K562 (cell line): ENCODE measurements around the gene NACAD. TPM values are rescaled to one million over a fixed set of nuclear protein-coding genes. Genes with fewer than 3 reads are reported as not detected.

ENCODE experiments used
- ATAC-seq: fragments of 200-7000 bp; cut with Tn5 transposase; 3 replicates; pipeline ENCODE4 v1.9.1; 2020; ENCODE audit warnings: moderate library complexity
- BruUV-seq: library from RNA; stranded (reverse); fragments of 400-500 nt; replicated peaks from 2 replicates; lab custom pipeline; 2021; lab: Mats Ljungman, UMichigan
- CTCF ChIA-PET: fragments of 300-600 bp; formaldehyde crosslinking; extraction: SDS; loops from one replicate; lab custom pipeline; 2021; ENCODE audit warnings: low intra/inter-chr PET ratio; lab: Yijun Ruan, JAX
- POLR2A ChIA-PET: fragments of 300-600, 350-650 bp; sonication (Branson Sonifier 250); formaldehyde crosslinking; extraction: SDS; loops from one replicate; lab custom pipeline; 2021; ENCODE audit warnings: antibody characterized with exemption, inconsistent platforms; lab: Yijun Ruan, JAX
- DNase-seq, 4 experiments: peaks; one replicate each; pipeline versions ENCODE4 v3.0.0 to v3.0.0-alpha.2; 2011 to 2018; ENCODE audit warnings: low spot score in 3 of 4, mixed read lengths in 3 of 4; ENCODE audit errors: extremely low read depth in 1 of 4
- FAIRE-seq: peaks from 2 replicates; lab custom pipeline; 2011; peaks lifted over from hg19 to GRCh38; lab: Jason Lieb, UNC
- H2AFZ ChIP-seq: 2 replicates; pipeline ENCODE4 v1.6.0; 2011; ENCODE audit warnings: low read depth, low read length, control low read depth, inconsistent platforms
- H3K27ac ChIP-seq: fragments of 200-600 bp; 3 replicates; pipeline ENCODE4 v1.8.0; 2011; ENCODE audit warnings: low read depth, mild to moderate bottlenecking, control low read depth, inconsistent platforms, low read length, moderate library complexity, mixed read lengths; ENCODE audit errors: extremely low read depth
- H3K27me3 ChIP-seq, 2 experiments: fragments of 300-600 bp in 1 of 2; 2 replicates in 1 of 2; 3 replicates in 1 of 2; pipeline versions ENCODE4 v1.6.0 to v1.8.0; 2011; ENCODE audit warnings: inconsistent platforms in 2 of 2, low read length in 2 of 2, mild to moderate bottlenecking in 1 of 2, mixed read lengths in 1 of 2, moderate library complexity in 1 of 2; ENCODE audit not compliant: control insufficient read depth in 2 of 2, insufficient read depth in 2 of 2
- H3K36me3 ChIP-seq: fragments of 300-600 bp; 3 replicates; pipeline ENCODE4 v1.8.0; 2011; ENCODE audit warnings: mild to moderate bottlenecking, low read length, inconsistent platforms; ENCODE audit not compliant: control insufficient read depth, insufficient read depth
- H3K4me1 ChIP-seq, 2 experiments: fragments of 200-600 bp in 1 of 2; replicated peaks in 1 of 2; 2 replicates in 1 of 2; 3 replicates in 1 of 2; pipeline versions ENCODE4 v1.5.1 to v1.8.0; 2011; ENCODE audit warnings: inconsistent platforms in 2 of 2, low read length in 2 of 2, mild to moderate bottlenecking in 1 of 2, mixed read lengths in 1 of 2, moderate library complexity in 1 of 2; ENCODE audit not compliant: control insufficient read depth in 2 of 2, insufficient read depth in 2 of 2
- H3K4me2 ChIP-seq: 2 replicates; pipeline ENCODE4 v1.6.1; 2011; ENCODE audit warnings: low read length, control low read depth, inconsistent platforms, mixed read lengths; ENCODE audit not compliant: insufficient read depth
- H3K4me3 ChIP-seq: fragments of 200-600 bp; sonication (generic), shearing (Covaris generic); 2 replicates; pipeline ENCODE4 v1.5.1; 2016; ENCODE audit warnings: control low read depth, inconsistent platforms
- H3K79me2 ChIP-seq: fragments of 200-600 bp; 3 replicates; pipeline ENCODE4 v1.8.0; 2011; ENCODE audit warnings: low read length, inconsistent platforms; ENCODE audit not compliant: control insufficient read depth, insufficient read depth
- H3K9ac ChIP-seq, 2 experiments: 2 replicates each; pipeline versions ENCODE4 v1.6.0 to v1.6.1; 2011; ENCODE audit warnings: low read depth in 2 of 2, low read length in 2 of 2, control low read depth in 1 of 2, inconsistent platforms in 1 of 2, mild to moderate bottlenecking in 1 of 2, mixed read lengths in 1 of 2; ENCODE audit not compliant: insufficient read depth in 1 of 2
- H3K9me1 ChIP-seq: one replicate; pipeline ENCODE4 v1.6.0; 2011; ENCODE audit warnings: inconsistent platforms, mild to moderate bottlenecking, low read length, moderate library complexity; ENCODE audit not compliant: control insufficient read depth, insufficient read depth
- H3K9me3 ChIP-seq: replicated peaks from 2 replicates; pipeline ENCODE4 v1.5.1; 2011; ENCODE audit warnings: low read depth, low read length, inconsistent platforms; ENCODE audit not compliant: control insufficient read depth, insufficient read depth
- H4K20me1 ChIP-seq: replicated peaks from 2 replicates; pipeline ENCODE4 v1.6.1; 2011; ENCODE audit warnings: low read length, inconsistent platforms, mixed read lengths; ENCODE audit not compliant: control insufficient read depth, insufficient read depth
- NCOR1 ChIP-seq: fragments of 450-650 bp; IDR thresholded peaks from 2 replicates; pipeline ENCODE4 v1.6.1; 2016; ENCODE audit warnings: mild to moderate bottlenecking, moderate library complexity
- TOE1 ChIP-seq, 2 experiments: fragments of 450-650 bp in 1 of 2; sonication (generic) in 1 of 2; formaldehyde crosslinking in 1 of 2; IDR thresholded peaks; 2 replicates each; pipeline versions ENCODE4 v1.7.1 to v1.8.0; 2016 to 2022; ENCODE audit warnings: borderline replicate concordance in 2 of 2, mild to moderate bottlenecking in 2 of 2, antibody characterized with exemption in 1 of 2, inconsistent platforms in 1 of 2, low read depth in 1 of 2, missing genetic modification reagents in 1 of 2, moderate library complexity in 1 of 2
- ZNF324 ChIP-seq: fragments of 250-450 bp; sonication (Bioruptor Pico); IDR thresholded peaks from 2 replicates; pipeline ENCODE4 v1.4.0; 2020; ENCODE audit warnings: mild to moderate bottlenecking
- WGBS: fragments of 100-300 bp; shearing (Covaris generic); methylation state at CpG from one replicate; pipeline ENCODE4 v1.1.6; 2016; ENCODE audit warnings: low coverage, mixed read lengths; ENCODE audit not compliant: insufficient coverage; ENCODE audit errors: missing lambda C conversion rate; 5-methylcytosine and 5-hydroxymethylcytosine counted together
- in situ Hi-C: fragments of 300-500 bp; cut with MboI; formaldehyde crosslinking; loops from 4 replicates; pipeline ENCODE4 v1.15.0; 2018; ENCODE audit warnings: inconsistent platforms, mixed read lengths
- intact Hi-C: fragments of 100-400 bp; cut with micrococcal nuclease; formaldehyde crosslinking; loops from 2 replicates; pipeline ENCODE4 v1.14.2; 2022
- polyA plus RNA-seq, 8 experiments: library from polyadenylated mRNA; depleted of rRNA in 4 of 8; stranded (reverse) in 5 of 8; unstranded in 3 of 8; fragments of >200 nt; fragmentation: Nextera tagmentation in 2 of 8; fragmentation: Illumina TruSeq in 1 of 8; extraction: Ambion mirVana in 2 of 8; extraction: Trizol in 1 of 8; gene quantifications; 2 replicates each; pipeline versions ENCODE4 v1.2.1 to v1.2.3, GENCODE V29; 2011 to 2014; ENCODE audit warnings: inconsistent platforms in 1 of 8, missing spikeins in 1 of 8
- total RNA-seq, 7 experiments: library from RNA; depleted of rRNA in 6 of 7; stranded (reverse); fragments of >200 nt in 6 of 7; fragmentation: Illumina TruSeq in 2 of 7; extraction: Trizol in 2 of 7; gene quantifications; 2 replicates each; pipeline versions ENCODE4 v1.2.1 to v1.2.3, GENCODE V29; 2011 to 2021; ENCODE audit warnings: low replicate concordance in 1 of 7
- TF ChIP-seq, protein P1 (sequence below): fragments of 150-350 bp; conservative IDR thresholded peaks from 2 replicates; pipeline ENCODE4 v1.6.1; 2014; ENCODE audit warnings: low read length

Gene NACAD
- total and polyA plus RNA-seq, 9 of the 15 experiments (the other 6 are each of a cell fraction or from before 2014, with no cell fraction given) = under 0.01 to 0.03 (median 0.02) TPM; not detected in 5

DNA sequence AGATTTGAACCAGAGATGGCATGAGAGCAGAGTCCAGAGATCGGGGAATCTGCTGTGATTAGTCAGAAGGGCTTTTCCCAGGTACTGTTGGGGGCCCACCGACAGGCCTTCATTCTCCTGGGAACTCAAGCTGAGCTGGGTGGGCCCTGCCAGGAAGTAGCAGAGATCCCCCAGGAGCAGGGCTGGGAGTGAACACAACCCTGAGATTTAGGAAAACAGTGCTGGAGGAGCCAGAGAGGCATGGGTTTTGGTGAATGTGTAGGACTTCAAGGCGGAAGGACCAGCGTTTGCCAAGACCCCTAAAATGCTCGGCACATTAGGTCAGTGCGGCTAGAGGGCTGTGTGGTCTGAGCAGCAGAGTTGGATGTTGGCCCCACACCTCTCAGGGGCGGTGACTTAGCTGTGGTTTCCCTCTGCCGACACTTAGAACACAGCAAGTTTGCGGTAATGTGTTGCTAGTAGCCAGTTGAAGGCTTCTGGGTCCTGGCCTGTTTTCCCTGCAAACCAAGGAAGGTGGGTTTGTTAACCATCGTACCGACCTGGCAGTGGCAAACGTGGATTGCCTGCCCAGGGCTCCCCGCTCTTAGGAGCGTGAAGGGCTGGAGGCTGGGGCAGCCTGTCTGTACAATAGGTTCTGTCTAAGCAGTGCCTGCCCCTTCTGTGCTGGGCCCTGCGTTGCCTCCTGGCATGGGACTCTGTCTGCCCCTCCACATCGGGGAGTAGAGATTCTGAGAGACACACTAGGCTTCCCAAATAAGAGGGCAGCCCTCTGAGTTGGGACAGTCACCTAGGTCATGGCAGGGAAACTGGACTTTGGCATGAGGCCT, 14.0 kb downstream of the NACAD start:
- FAIRE-seq (no peak), DNase-seq (no peak), ATAC-seq (no peak)
- WGBS = 75% methylated on average over 13 of the region's 16 CpGs
- Histone ChIP-seq H3K4me2 (no peak overlapping the region), H2AFZ (no peak overlapping the region), H3K4me1 (peaks cover 0 to 18% of the 10 kb centered on the region in 2 experiments; a peak in 1 of 5 replicates), H4K20me1 (peaks cover 4% of the 10 kb centered on the region; the same call in 1 of the 2 replicates), H3K9me3 (no peaks in the 10 kb centered on the region), H3K27ac (no peak overlapping the region), H3K36me3 (peaks cover 71% of the 10 kb centered on the region; the same call in 2 of the 3 replicates), H3K27me3 (no peaks in the 10 kb centered on the region), H3K79me2 (no peaks in the 10 kb centered on the region), H3K4me3 (no peak overlapping the region), H3K9ac (no peak overlapping the region), H3K9me1 (no peaks in the 10 kb centered on the region)
- intact Hi-C loops = loop anchor here (10.0 kb wide), 1 partner anchor 100 kb away; the partner anchor contains the start of gene MYO1G
- in situ Hi-C loops = no loop called here
- POLR2A ChIA-PET = interaction anchor here (0.9 kb wide), 1 partner anchor 89 kb away, joined by 3 read pairs; no protein-coding TSS in a partner anchor
- TF ChIP-seq, protein P1, sequence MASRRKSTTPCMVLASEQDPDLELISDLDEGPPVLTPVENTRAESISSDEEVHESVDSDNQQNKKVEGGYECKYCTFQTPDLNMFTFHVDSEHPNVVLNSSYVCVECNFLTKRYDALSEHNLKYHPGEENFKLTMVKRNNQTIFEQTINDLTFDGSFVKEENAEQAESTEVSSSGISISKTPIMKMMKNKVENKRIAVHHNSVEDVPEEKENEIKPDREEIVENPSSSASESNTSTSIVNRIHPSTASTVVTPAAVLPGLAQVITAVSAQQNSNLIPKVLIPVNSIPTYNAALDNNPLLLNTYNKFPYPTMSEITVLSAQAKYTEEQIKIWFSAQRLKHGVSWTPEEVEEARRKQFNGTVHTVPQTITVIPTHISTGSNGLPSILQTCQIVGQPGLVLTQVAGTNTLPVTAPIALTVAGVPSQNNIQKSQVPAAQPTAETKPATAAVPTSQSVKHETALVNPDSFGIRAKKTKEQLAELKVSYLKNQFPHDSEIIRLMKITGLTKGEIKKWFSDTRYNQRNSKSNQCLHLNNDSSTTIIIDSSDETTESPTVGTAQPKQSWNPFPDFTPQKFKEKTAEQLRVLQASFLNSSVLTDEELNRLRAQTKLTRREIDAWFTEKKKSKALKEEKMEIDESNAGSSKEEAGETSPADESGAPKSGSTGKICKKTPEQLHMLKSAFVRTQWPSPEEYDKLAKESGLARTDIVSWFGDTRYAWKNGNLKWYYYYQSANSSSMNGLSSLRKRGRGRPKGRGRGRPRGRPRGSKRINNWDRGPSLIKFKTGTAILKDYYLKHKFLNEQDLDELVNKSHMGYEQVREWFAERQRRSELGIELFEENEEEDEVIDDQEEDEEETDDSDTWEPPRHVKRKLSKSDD = no peak
- TF ChIP-seq TOE1 (IDR thresholded peaks at IDR 0.05; ENCODE audit: borderline replicate concordance) = no peak
- TF ChIP-seq TOE1 (CRISPR knock-in tag; IDR thresholded peaks at IDR 0.05; ENCODE audit: borderline replicate concordance, low read depth) = no peak
- no peak for TF ChIP-seq ZNF324
- TF ChIP-seq NCOR1 = no peak
- CTCF ChIA-PET = no interaction called here
- no TSS peak for BruUV-seq
